ENCODE data around the gene DOCK7.
"Not testable (repeated sequence)": the region's sequence is repeated elsewhere in the genome, so short reads cannot be mapped to it uniquely, and the experiment has no call there.

Gene DOCK7

GRCh38 chr1:62694479-62694878 is 6.3 kb upstream of the DOCK7 start:
- not testable (repeated sequence) for DNase-seq (ENCODE audit: low read depth)

- no peak for DNase-seq (ENCODE audit: low read depth)
Measured at GRCh38 chr1:62693123-62693522, 4.9 kb upstream of the DOCK7 start.

- no peak for DNase-seq (ENCODE audit: low read depth)
Measured at GRCh38 chr1:62691062-62691844, 3.1 kb upstream of the DOCK7 start.

DNA sequence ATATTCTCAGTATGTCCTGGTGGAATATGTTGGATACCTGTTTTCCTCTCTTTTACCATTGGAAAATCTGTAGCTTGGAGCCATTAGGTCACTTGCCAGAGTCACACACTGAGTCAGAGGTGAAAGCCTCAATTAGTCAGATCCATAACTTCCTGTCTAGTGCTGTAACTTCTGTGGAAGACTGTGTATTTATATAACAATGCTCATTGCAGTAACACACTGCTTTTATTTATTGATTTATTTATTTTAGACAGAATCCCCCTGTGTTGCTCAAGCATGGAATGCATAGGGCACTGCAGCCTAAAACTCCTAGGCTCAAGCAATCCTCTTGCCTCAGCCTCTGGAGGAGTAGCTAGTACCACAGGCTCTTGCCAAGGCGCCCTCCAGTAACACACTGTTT is 1.3 kb upstream of the DOCK7 start:
- DNase-seq (ENCODE audit: low read depth) = peak; percentile 70

GRCh38 chr1:62688687-62689085 is 500 bp upstream of the DOCK7 start:
- no peak for DNase-seq (ENCODE audit: low read depth)

- peak; percentile 17 for DNase-seq (ENCODE audit: low read depth)
Measured at GRCh38 chr1:62687421-62687902, 724 bp downstream of the DOCK7 start.

- DNase-seq (ENCODE audit: low read depth) = no peak
Measured at GRCh38 chr1:62686822-62687221, 1.4 kb downstream of the DOCK7 start.

DNA sequence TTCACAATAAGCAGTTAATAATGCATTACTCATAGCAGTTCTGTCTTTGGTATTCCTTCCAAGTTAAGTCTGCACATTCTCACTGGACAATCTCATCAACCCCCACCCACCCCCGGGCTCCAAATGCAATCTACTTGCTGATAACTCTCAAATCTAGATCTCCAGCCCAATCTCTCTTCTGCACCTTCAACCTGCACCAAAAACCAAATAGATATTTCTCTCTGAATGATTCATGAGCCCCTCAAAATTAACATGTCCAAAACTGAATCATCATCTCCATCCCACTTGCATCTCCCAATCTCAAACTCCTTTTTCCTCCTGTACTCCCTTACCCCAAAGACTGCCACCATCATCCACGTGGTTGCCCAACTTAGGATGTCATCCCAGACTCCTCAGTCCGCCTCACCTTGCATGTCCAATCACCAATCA is 2.7 kb downstream of the DOCK7 start:
- no peak for DNase-seq (ENCODE audit: low read depth)

DNA sequence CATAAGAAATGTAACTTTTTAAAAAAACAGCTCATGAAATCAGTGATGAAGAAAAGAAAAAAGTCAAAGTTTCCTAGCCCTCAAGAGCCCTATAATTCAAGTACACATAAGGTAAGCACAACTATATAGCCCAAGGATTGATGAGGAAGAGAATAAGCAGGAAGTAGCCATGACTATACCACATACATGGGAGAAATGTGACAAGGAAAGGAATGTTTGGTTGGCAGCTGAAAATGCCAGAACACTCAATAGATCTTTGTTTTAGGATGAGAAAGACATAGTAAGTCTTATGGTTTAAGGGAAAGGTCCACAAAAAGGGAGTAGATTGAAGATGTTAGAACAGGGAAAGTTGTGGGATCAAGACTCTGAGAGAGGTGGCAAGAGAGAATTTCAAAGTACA is 5.7 kb downstream of the DOCK7 start:
- DNase-seq (ENCODE audit: low read depth) = no peak

- not testable (repeated sequence) for DNase-seq (ENCODE audit: low read depth)
Measured at GRCh38 chr1:62680992-62681391, 7.2 kb downstream of the DOCK7 start.

DNA sequence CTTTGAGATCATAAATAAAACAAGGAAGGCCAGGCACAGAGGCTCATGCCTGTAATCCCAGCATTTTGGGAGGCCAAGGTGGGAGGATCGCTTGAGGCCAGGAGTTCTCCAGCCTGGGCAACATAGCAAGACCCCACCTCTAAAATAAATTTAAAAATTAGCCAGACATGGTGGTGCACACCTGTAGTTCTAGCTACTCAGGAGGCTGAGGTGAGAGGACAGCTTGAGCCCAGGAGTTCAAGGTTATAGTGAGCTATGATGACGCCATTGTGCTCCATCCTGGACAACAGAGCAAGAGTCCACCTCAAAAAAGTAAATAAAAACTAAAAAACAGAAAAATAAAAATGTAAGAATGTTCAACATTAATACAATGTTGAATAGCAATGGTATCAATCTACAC is 10.4 kb downstream of the DOCK7 start:
- not testable (repeated sequence) for DNase-seq (ENCODE audit: low read depth)

DNA sequence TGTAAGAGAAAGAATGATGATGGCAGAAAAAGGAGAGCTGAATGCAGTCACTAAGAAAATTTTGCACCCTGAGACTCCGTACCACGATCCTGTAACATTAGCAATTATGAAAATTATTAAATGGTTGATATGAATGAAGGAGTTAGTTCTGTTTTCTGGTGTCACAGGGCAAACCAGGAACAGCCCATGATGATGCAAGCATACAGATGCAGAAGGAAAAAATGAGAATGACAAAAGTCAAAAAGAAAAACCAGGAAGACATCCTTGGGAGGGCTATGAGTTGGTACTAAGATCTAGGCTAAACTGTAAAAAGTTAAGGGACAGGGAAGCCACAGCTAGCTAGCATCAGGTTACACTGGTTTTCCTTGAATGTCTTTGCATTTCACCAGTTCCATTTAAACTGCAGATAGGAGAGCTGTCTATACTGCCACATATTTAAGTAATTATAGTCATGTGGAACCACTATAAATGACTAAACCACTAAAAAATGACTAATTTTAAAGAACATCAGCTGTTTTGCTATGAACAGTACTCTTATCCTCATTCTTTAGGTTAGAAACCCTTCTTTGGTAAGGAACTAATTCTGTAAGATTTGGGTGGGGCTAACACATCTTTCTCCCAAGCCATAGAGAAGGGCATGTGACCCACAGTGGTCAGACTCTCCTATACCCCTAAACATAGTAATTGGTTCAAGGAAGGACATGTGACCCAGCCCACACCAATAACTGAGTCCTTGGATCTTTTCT is 11.4 kb downstream of the DOCK7 start:
- peak; percentile 24 for DNase-seq (ENCODE audit: low read depth)

DNA sequence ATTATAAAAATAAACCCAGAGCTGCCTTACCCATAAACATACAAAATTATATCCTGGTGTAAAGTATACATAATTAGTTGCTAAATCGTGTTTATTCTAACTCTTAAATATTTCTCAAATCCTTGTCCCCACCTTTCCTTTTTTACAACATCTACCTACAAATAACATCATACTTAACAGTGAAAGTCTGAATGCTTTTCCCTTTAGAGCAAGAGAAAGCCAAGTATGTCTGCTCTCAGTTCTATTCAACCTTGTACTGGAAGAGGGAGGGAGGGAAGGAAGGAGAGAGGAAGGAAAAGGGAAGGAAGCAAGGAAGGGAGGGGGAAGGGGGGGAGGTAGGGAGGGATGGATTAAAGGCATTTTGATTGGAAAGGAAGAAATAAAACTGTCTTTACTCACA is 14.6 kb downstream of the DOCK7 start:
- no peak for DNase-seq (ENCODE audit: low read depth)

DNA sequence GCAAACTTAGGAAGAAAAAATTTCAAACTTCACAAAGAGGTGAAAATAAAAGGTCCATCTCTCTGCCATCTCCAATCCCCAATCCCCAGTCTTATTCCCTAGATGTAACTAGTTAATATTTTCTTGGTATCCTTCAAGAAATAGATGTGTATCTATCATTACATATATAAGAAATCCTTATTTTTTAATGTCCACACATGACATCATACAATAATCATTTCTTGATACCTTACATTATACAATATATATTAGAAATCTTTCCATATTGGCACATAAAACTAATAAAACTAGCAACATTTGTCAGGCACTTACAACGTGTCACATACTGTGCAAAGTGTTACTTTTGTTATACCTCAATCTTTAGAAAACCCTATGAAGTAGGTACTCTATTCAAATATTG is 16.2 kb downstream of the DOCK7 start:
- DNase-seq (ENCODE audit: low read depth) = no peak

DNA sequence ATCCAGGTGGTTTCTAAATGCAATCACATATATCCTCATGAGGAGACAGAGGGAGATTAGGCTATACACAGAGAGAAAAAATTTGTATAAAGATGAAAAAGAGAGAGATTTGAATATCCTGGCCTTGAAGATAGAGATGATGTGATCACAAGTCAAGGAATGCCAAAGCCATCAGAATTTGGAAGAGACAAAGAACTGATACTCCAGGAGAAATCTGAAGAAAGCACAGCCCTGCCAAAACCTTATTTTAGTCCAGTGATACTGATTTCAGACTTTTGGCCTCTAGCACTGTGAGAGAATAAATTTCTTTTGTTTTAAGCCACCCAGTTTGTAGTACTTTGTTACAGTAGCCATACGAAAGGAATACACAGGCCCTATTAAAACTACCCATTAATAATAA is 33.4 kb downstream of the DOCK7 start:
- DNase-seq (ENCODE audit: low read depth) = no peak

DNA sequence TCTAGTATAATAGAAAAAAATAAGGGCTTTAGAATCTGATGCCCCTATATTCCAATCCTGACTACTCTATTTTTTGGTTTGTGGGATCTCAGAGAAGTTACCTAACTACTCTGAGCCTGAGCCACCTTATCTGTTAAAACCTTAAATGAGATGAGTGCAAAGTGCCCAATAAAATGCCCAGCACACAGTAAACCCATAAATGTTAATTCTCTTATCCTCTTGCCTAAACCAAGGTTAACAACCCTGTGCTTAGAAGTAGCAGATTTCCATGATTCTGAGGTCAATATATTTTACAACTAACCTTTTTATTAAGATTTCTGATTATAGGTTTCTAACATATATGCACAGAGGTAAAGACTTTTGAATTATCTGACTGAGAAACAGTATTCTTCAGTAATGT is 35.8 kb downstream of the DOCK7 start:
- no peak for DNase-seq (ENCODE audit: low read depth)

GRCh38 chr1:62643283-62643682 is 44.9 kb downstream of the DOCK7 start:
- no peak for DNase-seq (ENCODE audit: low read depth)

DNA sequence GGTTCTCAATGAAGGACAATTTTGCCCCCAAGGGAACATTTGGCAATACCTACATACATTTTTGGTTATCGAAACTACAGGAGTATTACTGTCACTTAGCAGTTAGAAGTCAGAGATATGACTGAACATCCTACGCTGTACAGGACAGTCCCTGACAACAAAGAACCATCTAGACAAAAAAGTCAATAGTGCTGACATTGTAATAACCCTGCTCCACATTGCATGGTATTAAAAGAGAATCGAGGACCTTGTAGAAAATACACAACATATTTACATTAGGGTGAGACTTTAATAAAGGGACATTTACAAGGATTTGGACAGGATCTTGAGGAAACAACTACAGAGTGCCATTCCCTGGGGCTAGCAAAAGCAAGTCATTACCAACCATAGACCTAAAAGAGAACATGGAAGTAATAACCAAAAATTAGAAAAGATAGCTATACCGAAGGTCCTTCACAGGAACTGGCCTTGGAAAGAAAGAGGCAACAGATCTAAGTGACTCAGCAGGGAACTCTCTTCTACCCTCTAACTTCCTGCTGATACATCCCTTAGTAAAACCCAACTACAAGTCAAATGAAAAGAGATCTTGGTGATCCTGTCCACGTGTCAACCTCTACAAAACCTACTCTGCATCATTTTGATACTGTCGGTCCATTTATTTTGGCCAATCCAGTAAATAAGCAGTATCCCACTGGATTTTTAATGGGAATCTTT is 50.6 kb downstream of the DOCK7 start:
- DNase-seq (ENCODE audit: low read depth) = no peak

DNA sequence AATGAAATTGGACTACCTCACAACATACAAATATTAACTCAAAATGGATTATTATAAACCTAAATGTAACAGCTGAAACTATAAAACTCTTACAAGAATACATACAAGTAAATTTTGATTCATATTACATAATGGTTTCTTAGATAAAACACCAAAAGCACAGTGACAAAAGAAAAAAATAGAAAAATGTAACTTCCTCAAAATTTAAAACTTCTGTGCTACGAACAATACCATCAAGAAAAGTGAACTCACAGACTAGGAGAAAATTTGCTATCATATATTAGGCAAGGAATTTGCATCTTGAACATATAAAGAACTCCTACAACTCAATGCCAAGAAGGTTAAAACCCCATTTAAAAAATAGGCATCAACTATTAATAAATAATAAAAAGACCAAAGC is 59.7 kb downstream of the DOCK7 start:
- no peak for DNase-seq (ENCODE audit: low read depth)

- DNase-seq (ENCODE audit: low read depth) = no peak
Measured at GRCh38 chr1:62625415-62625814, 62.8 kb downstream of the DOCK7 start.

- peak; percentile 96 for DNase-seq (ENCODE audit: low read depth)
Measured at GRCh38 chr1:62621907-62622306, 66.3 kb downstream of the DOCK7 start.

- DNase-seq (ENCODE audit: low read depth) = no peak
Measured at GRCh38 chr1:62613890-62614289, 74.3 kb downstream of the DOCK7 start.

DNA sequence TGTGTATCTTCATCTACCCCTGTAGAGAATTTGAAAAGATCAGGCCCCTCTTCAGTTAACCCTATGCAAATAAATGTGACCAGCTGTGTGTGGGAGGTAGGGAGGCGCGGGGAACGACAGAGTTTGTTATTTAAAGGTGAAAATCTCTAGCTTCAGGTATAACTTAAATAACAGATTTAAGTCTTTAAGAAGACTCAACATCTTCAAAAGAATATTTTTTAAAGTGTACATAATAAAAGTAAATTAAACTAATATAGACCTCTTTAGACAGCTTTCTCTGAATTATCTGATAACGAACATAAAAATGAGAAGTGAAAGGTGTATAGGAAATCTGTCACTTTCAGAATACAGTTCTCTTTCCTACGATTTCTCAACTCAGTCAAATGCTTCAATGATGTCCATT is 74.9 kb downstream of the DOCK7 start:
- no peak for DNase-seq (ENCODE audit: low read depth)

All from stromal cell of bone marrow (primary cell).